OCI-LY7 (cell line): Measurements from ENCODE around the gene SUMO4. TPM values are rescaled to one million over a fixed set of nuclear protein-coding genes. Genes with fewer than 3 reads are reported as not detected.
"Not testable (repeated sequence)": the region's sequence is repeated elsewhere in the genome, so short reads cannot be mapped to it uniquely, and the experiment has no call there.

Experiments used
- BruUV-seq: library from RNA; stranded (reverse); fragments of 400-500 nt; replicated peaks from 2 replicates; lab custom pipeline; 2021; lab: Mats Ljungman, UMichigan
- CTCF ChIA-PET: fragments of 300-600 bp; sonication (Branson Sonifier 250); formaldehyde crosslinking; loops from one replicate; lab custom pipeline; 2022; ENCODE audit warnings: antibody characterized with exemption; ENCODE audit not compliant: unreplicated experiment; lab: Charles Lee
- POLR2A ChIA-PET: fragments of 300-600 bp; sonication (Branson Sonifier 250); formaldehyde crosslinking; loops from one replicate; lab custom pipeline; 2022; ENCODE audit warnings: antibody characterized with exemption; lab: Charles Lee
- DNase-seq: peaks from one replicate; pipeline ENCODE4 v3.0.0-alpha.2; 2015; ENCODE audit warnings: low spot score
- H2AFZ ChIP-seq: fragments of 200-600 bp; sonication (generic), shearing (Covaris generic); 2 replicates; pipeline ENCODE4 v1.6.1; 2014; ENCODE audit warnings: mild to moderate bottlenecking, antibody characterized with exemption, low read length, moderate library complexity
- H3K27ac ChIP-seq: fragments of 200-600 bp; sonication (generic); 2 replicates; pipeline ENCODE4 v1.5.1; 2014; ENCODE audit warnings: mixed run types, low read depth, mild to moderate bottlenecking, moderate library complexity, low read length, inconsistent platforms; ENCODE audit not compliant: poor library complexity, severe bottlenecking
- H3K36me3 ChIP-seq: fragments of 200-600 bp; sonication (generic); 2 replicates; pipeline ENCODE4 v1.6.1; 2014; ENCODE audit warnings: mild to moderate bottlenecking, antibody characterized with exemption, low read length, moderate library complexity, mixed read lengths; ENCODE audit not compliant: insufficient read depth
- H3K4me1 ChIP-seq: fragments of 200-600 bp; sonication (generic); 2 replicates; pipeline ENCODE4 v1.5.1; 2014; ENCODE audit warnings: mild to moderate bottlenecking, low read length; ENCODE audit not compliant: insufficient read depth, poor library complexity, severe bottlenecking
- H3K4me2 ChIP-seq: fragments of 200-600 bp; sonication (generic); 2 replicates; pipeline ENCODE4 v1.6.1; 2014; ENCODE audit warnings: mild to moderate bottlenecking, low read length
- H3K4me3 ChIP-seq: fragments of 200-600 bp; sonication (generic); 2 replicates; pipeline ENCODE4 v1.5.1; 2014; ENCODE audit warnings: mild to moderate bottlenecking, low read depth, low read length; ENCODE audit not compliant: poor library complexity, severe bottlenecking
- H3K79me2 ChIP-seq: fragments of 200-600 bp; sonication (generic); 2 replicates; pipeline ENCODE4 v1.6.1; 2016; ENCODE audit warnings: low read depth, mild to moderate bottlenecking, low read length, moderate library complexity, mixed read lengths; ENCODE audit not compliant: insufficient read depth
- H3K9me2 ChIP-seq: fragments of 200-600 bp; sonication (generic); 2 replicates; pipeline ENCODE4 v1.6.1; 2016; ENCODE audit warnings: mild to moderate bottlenecking, low read length, mixed read lengths; ENCODE audit not compliant: insufficient read depth
- H3K9me3 ChIP-seq: fragments of 200-600 bp; sonication (generic); 2 replicates; pipeline ENCODE4 v1.6.1; 2014; ENCODE audit warnings: mild to moderate bottlenecking, mixed run types, low read length, mixed read lengths
- H4K20me1 ChIP-seq: fragments of 200-600 bp; sonication (generic); 2 replicates; pipeline ENCODE4 v1.6.1; 2014; ENCODE audit warnings: mild to moderate bottlenecking, antibody characterized with exemption, low read length, moderate library complexity, mixed read lengths; ENCODE audit not compliant: insufficient read depth
- EZH2phosphoT487 ChIP-seq: fragments of 200-600 bp; sonication (generic); IDR thresholded peaks from 2 replicates; pipeline ENCODE4 v1.6.1; 2018; ENCODE audit warnings: low read depth, borderline replicate concordance, mild to moderate bottlenecking, mixed run types, antibody characterized with exemption, low read length, moderate library complexity, mixed read lengths
- intact Hi-C: fragments of 100-400 bp; cut with micrococcal nuclease; formaldehyde crosslinking; loops from one replicate; pipeline ENCODE4 v1.10.0; 2022; ENCODE audit not compliant: unreplicated experiment
- total RNA-seq, 2 experiments: library from RNA; depleted of rRNA in 1 of 2; stranded (reverse); fragments of >200 nt in 1 of 2; shearing (Covaris generic) in 1 of 2; gene quantifications; 2 replicates each; pipeline ENCODE4 v1.2.3, GENCODE V29; 2014 to 2022
- TF ChIP-seq, protein P1 (sequence below): fragments of 200-600 bp; sonication (generic); conservative IDR thresholded peaks from 2 replicates; pipeline ENCODE4 v1.5.1; 2014; ENCODE audit warnings: mild to moderate bottlenecking, antibody characterized with exemption, low read length, moderate library complexity, mixed read lengths

The SUMO4 gene
- total RNA-seq, 2 experiments from 2014 or later = 3.2 to 3.6 TPM

DNA sequence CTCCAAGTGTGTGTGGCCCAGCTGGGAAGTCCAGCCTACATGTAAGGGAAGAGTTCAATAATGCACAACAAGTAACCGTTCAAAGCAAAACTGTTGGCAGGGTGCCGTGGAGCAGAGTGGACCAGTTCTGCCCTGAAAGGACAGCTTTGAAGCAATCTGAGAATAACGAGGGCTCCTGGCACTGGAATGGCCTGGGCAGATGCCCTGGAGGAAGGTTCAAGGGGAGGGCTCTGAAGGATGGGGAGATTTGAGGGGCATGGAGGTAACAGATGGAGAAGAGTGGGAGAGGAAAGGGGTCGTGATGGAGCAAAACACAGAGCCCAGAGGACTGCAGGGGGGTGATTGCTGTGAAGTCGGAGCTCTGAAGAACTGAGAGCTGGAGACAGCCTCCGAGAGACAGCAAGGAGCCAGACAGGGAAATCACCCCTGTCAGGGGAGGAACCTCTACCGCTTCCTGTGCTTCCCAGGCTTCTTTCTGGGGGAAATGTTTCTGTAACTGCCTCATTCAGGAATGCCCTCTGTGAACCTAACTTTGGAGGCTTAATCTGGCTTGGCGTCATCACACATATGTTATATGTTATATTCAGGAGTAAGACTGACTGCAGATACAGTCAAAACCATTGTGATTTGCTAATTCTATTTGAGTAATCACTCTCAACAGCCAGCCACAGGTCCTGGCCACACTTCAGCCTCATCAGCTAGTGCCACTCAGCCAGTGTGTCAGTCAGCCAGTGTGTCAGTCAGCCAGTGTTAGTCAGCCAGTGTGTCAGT lies 43.5 kb downstream of the SUMO4 start:
- Histone ChIP-seq H3K4me2 (no peak overlapping the region), H4K20me1 (no peaks in the 10 kb centered on the region), H3K27ac (no peak overlapping the region), H3K4me3 (no peak overlapping the region), H3K4me1 (no peaks in the 10 kb centered on the region), H3K36me3 (peaks cover 7% of the 10 kb centered on the region), H3K9me2 (no peaks in the 10 kb centered on the region), H3K9me3 (no peaks in the 10 kb centered on the region), H2AFZ (no peak overlapping the region), H3K79me2 (no peaks in the 10 kb centered on the region)
- CTCF ChIA-PET = no interaction called here
- no peak for DNase-seq
- POLR2A ChIA-PET = no interaction called here
- TF ChIP-seq, protein P1, sequence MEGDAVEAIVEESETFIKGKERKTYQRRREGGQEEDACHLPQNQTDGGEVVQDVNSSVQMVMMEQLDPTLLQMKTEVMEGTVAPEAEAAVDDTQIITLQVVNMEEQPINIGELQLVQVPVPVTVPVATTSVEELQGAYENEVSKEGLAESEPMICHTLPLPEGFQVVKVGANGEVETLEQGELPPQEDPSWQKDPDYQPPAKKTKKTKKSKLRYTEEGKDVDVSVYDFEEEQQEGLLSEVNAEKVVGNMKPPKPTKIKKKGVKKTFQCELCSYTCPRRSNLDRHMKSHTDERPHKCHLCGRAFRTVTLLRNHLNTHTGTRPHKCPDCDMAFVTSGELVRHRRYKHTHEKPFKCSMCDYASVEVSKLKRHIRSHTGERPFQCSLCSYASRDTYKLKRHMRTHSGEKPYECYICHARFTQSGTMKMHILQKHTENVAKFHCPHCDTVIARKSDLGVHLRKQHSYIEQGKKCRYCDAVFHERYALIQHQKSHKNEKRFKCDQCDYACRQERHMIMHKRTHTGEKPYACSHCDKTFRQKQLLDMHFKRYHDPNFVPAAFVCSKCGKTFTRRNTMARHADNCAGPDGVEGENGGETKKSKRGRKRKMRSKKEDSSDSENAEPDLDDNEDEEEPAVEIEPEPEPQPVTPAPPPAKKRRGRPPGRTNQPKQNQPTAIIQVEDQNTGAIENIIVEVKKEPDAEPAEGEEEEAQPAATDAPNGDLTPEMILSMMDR = no peak
- TF ChIP-seq EZH2phosphoT487 = no peak
- intact Hi-C loops = no loop called here
- BruUV-seq = no TSS peak

DNA sequence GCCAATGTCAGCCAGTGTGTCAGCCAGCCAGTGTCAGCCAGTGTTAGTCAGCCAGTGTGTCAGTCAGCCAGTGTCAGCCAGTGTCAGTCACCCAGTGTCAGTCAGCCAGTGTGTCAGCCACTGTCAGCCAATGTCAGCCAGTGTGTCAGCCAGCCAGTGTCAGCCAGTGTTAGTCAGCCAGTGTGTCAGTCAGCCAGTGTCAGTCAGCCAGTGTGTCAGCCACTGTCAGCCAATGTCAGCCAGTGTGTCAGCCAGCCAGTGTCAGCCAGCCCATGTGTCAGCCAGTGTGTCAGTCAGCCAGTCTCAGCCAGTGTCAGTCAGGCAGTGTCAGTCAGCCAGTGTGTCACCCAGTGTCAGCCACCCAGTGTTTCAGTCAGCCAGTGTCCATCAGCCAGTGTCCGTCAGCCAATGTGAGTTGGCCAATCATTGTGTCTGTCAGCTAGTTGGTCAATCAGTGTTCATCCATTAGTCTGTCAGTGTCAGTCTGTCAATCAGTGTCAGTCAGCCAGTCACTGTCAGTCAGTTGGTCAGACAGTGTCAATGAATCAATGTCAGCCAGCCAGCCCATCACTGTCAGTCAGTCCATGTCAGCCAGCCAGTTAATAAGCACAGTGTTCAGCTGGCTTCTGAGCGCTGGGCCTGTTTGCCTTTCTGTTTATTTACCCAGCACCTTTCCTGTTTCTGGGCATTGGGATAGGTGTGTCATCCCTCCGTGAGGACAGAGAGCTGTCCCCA lies 44.5 kb downstream of the SUMO4 start:
- POLR2A ChIA-PET = not testable (repeated sequence)

DNA sequence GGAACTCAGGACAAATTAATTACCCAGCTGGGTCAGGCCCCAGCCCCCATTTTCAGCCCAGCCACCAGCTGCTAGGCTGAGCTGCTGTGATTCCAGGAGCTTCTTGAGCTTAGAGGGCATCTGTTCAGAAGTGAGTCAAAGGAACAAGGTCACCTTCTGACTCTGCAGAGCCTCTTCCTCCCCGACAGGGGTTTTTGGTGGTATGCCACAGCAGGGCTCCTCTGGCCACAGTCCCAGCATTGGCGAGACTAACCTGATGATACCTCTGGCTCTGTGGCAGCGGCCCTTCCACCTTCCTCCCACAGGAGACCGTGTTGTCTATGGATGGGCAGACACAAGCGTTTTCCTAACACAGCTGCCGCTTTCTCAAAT lies 45.0 kb downstream of the SUMO4 start:
- H3K36me3 ChIP-seq = peaks cover 17% of the 10 kb centered on the region
- BruUV-seq = no TSS peak
- no peaks in the 10 kb centered on the region for H3K9me3 ChIP-seq
- no peak for TF ChIP-seq EZH2phosphoT487
- TF ChIP-seq, protein P1 = no peak
- intact Hi-C loops = no loop called here
- H4K20me1 ChIP-seq = no peaks in the 10 kb centered on the region
- POLR2A ChIA-PET = interaction anchor here (0.6 to 1.3 kb wide), 2 partner anchors 35 to 188 kb away, joined by 3 to 4 read pairs; no protein-coding TSS in a partner anchor
- H3K27ac ChIP-seq = no peak overlapping the region
- no peaks in the 10 kb centered on the region for H3K4me1 ChIP-seq
- no peak overlapping the region for H2AFZ ChIP-seq
- no peak overlapping the region for H3K4me2 ChIP-seq
- H3K4me3 ChIP-seq = no peak overlapping the region
- no peaks in the 10 kb centered on the region for H3K9me2 ChIP-seq
- H3K79me2 ChIP-seq = no peaks in the 10 kb centered on the region
- CTCF ChIA-PET = no interaction called here
- DNase-seq = no peak

More for the DNA sequence above, 44.5 kb downstream of the SUMO4 start:
- intact Hi-C loops, H2AFZ ChIP-seq, H4K20me1 ChIP-seq, DNase-seq, H3K27ac ChIP-seq, H3K4me2 ChIP-seq, H3K9me2 ChIP-seq, H3K4me3 ChIP-seq, H3K79me2 ChIP-seq, H3K4me1 ChIP-seq, CTCF ChIA-PET, BruUV-seq, H3K9me3 ChIP-seq: not testable (repeated sequence)
- peaks cover 12% of the 10 kb centered on the region for H3K36me3 ChIP-seq
